LNCaP clone FGC (cell line): Measurements from ENCODE around the gene ZNF423.

Experiments used
- DNase-seq: peaks from one replicate; pipeline ENCODE4 v3.0.0-alpha.2; 2011; ENCODE audit warnings: low read depth
- H3K4me3 ChIP-seq: 2 replicates; pipeline ENCODE4 v1.5.1; 2011; ENCODE audit warnings: mild to moderate bottlenecking, low read depth, low read length, control low read depth
- CTCF ChIP-seq: IDR thresholded peaks from 2 replicates; pipeline ENCODE4 v1.5.1; 2012; ENCODE audit warnings: mild to moderate bottlenecking; ENCODE audit not compliant: control insufficient read depth, insufficient read depth; ENCODE audit errors: extremely low read depth

Gene ZNF423

DNA sequence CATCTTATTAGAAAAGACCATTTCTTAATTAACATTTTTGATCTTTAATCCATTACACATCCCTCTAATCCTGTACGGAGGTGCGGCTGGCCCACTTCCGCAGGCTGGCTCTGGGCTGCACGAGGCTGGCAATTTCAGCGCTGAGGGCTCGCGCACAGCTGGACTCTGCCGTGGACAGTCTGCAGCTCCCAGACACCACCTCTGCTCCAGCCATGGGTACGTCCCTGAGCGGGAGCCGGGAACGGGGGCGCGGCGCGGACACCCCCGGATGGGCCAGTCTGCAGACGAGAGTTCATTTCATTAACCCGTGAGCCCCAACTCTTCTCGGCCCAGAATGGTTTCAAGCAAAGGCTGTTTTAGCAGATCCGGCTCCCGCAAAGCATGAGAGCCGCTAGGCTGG is 87.9 kb downstream of the ZNF423 start:
- DNase-seq: no peak
- no peak overlapping the region for H3K4me3 ChIP-seq
- TF ChIP-seq CTCF: no peak

DNA sequence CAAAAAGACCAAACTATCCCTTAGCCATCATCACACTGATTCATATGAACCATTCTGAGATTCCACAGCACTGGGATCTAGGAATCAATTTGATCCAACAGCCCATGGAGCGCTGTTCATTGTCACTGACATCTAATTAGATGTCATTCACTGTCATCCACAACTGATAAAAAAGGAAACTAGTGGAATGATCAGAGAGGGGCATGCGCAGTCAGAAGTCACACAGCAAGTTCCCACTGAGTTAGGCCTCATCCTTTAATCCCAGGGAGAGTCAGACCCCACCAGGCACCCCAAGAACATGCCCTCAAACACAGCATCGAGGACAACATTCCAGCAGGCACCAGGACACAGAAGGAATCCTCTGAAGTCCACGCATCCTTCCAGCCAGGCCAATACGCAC is 88.5 kb downstream of the ZNF423 start:
- H3K4me3 ChIP-seq: no peak overlapping the region
- TF ChIP-seq CTCF: no peak
- no peak for DNase-seq

DNA sequence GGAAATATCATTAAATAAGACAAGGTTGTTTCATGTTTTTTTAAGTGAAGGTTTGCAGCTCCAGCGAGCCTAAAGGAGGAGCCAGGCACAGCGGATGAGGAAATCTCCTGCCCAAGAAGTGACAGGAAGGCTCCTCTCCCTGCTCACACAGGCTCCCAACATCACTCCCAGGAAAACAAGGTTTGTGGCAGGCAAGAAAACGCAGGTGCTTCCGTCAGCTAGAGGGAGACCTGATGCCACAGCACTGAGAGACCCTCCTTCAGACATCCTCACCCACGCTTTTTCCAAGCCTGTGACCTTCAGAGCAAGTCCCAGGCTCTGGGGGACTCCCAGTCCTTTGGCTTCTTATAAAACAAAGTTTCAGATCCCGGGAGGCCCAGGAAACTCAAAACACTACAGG is 89.7 kb downstream of the ZNF423 start:
- no peak for TF ChIP-seq CTCF
- H3K4me3 ChIP-seq: no peak overlapping the region
- DNase-seq: no peak

- DNase-seq: no peak
- H3K4me3 ChIP-seq: no peak overlapping the region
- TF ChIP-seq CTCF: no peak
Observed at GRCh38 chr16:49763826-49764225, 92.1 kb downstream of the ZNF423 start.

DNA sequence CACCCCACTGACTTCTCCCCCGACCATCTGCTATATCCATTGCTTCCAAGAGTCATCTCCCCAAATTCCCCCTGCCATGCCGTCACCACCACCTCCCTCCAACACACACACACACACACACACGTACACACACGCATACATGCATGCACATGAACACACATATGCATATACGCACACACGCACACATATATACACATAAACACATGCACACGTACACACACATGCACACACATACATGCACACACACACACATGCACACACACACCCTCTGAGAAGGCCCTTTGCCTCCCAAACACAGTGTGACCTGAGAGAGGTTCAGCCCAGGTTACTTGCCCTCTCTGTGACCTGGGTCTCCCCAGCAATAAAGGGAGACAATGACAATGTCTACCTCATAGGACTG is 95.1 kb downstream of the ZNF423 start:
- H3K4me3 ChIP-seq: no peak overlapping the region
- DNase-seq: no peak
- TF ChIP-seq CTCF: no peak

DNA sequence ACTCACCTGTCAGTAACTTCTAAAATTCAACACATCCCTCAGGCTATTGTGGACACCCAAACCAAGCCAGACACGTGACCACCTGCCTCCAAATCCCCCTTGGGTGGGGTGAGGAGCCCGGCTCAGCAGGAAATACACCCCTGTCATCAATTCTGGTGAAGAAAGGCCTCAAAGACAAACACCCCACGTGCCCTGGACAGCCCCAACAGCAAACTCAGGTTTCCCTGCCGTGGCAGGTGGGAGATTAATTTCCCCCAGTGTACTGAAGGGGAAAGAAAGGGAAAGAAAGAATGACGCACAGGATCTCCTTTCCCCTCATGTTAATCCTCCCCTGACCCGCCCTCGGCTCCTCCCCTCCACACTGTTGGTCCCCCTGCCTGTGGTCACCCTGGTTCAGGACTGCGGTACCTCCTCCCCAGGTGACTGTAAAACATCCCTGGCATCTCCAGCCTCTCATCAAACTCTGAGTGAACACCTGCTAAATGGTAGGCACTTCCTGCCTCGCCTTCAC is 98.3 kb downstream of the ZNF423 start:
- no peak for DNase-seq
- no peak for TF ChIP-seq CTCF
- H3K4me3 ChIP-seq: no peak overlapping the region

DNA sequence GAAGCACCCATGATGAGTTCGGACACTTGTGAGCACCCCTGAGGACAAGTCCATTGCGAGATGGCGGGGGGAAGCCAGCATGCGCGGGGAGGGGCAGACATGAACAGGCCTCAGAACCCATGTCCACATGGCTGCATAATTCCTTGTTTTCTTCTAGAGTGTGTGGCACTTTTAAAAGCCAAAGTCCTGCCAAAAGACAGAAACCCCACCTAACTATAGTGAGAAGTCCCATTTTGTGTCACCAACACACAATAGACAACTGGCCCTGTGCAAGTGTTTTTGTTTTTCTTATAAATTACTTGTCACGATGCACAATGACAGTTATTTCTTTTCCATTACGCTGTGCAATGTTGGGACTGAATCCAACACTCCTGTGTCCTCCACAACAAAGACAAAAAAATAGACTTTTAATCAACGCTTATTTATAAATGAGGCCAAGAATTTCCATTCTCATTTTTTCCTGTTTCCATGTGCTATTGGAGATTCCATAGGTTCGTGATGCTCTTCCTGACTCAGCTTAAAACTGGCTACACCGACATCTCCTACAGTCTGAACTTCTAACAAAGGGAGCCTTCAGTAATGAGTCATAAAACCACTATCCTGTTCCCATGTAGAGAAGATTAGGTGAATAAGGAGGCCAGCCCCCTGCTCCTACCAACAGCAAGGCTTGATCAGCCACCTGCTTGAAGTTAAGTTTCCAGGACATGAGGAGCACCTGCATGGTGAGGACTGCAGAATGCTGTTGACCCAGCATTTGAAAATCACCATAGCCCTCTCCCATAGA is 98.9 kb downstream of the ZNF423 start:
- no peak for TF ChIP-seq CTCF
- DNase-seq: no peak
- H3K4me3 ChIP-seq: no peak overlapping the region
